GM18511 (cell line): Measurements from ENCODE around the gene CXADR.
"Not testable (repeated sequence)": the region's sequence is repeated elsewhere in the genome, so short reads cannot be mapped to it uniquely, and the experiment has no call there.

ENCODE experiments used
- ATAC-seq: cut with Tn5 transposase; IDR thresholded peaks from one replicate; pipeline ENCODE4 v1.9.1; 2021; ENCODE audit warnings: mild to moderate bottlenecking, moderate library complexity; ENCODE audit not compliant: unreplicated experiment

Gene CXADR

GRCh38 chr21:17512253-17513213 lies at the start of gene CXADR:
Gene CXADR (plus strand): TSS chr21:17513043. CDS start chr21:17513130, 87 bp downstream.
- peak; percentile 86 for ATAC-seq

DNA sequence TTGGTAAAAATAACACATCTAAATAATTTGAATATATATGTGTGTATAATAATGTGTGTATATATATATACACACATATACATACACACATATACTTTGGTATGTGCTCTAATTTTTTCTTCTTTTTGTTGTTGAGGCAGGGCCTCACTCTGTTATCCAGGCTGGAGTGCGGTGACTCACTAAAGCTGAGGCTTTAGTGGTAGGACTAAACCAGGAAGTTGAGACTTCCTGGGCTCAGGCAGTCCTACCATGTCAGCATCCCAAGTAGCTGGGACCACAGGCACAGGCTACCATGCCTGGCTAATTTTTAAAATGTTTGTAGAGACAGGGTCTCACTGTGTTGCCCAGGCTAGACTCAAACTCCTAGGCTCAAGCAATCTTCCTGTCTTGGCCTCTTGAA lies 46.7 kb upstream of the CXADR start:
- no peak for ATAC-seq

DNA sequence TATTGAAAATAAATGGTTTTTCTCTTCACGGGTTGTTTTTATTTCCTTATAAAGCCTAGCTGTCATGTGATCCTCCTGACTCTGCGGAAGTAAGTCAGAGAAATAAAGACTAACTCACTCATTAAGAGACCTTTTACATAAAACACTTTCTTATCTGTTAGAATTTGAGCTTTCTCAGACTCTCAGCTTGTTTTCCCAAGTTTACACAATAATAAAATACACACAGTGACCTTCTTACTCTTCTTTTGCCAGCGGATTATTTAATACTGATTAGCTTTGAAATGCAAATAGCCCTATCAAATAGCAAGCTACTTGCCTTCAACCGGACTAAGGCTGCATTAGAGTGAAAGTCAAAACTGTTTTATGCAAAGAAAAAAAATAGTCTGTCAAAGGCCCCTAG lies 45.5 kb upstream of the CXADR start:
- ATAC-seq = no peak

- no peak for ATAC-seq
These were observed 45.0 kb upstream of the CXADR start for GRCh38 chr21:17467829-17468228.

DNA sequence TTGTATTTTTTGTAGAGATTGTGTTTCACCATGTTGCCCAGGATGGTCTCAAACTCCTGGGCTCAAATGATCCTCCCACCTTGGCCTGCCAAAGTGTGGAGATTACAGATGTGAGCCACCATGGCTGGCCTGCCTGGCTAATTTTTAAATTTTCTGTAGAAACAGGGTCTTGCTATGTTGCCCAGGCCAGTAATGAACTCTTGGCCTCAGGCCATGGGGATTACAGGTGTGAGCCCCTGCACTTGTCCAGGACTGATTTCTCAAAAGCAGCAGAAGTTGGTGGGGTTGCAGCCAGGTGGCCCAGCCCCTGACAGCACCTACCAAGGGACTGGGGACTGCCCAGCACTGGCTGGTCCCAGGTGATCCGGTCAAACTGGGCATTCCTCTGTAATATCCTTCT lies 44.1 kb upstream of the CXADR start:
- ATAC-seq = no peak

DNA sequence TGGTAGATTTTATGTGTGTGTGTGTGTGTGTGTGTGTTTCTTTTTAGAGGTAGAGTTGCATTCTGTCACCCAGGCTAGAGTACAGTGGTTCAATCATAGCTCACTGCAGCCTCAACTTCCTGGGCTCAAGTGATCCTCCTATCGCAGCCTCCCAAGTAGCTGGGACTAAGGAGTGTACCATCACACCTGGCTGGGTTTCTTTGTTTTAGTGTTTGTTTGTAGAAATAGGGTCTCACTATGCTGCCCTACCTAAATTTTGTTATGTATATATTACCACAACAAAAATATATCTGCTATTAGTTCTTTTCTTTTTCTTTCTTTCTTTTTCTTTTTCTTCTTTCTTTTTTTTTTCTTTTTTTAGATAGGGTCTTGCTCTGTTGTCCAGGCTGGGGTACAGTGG lies 43.1 kb upstream of the CXADR start:
- ATAC-seq = no peak

GRCh38 chr21:17472182-17472581 lies 40.7 kb upstream of the CXADR start:
- ATAC-seq = no peak

DNA sequence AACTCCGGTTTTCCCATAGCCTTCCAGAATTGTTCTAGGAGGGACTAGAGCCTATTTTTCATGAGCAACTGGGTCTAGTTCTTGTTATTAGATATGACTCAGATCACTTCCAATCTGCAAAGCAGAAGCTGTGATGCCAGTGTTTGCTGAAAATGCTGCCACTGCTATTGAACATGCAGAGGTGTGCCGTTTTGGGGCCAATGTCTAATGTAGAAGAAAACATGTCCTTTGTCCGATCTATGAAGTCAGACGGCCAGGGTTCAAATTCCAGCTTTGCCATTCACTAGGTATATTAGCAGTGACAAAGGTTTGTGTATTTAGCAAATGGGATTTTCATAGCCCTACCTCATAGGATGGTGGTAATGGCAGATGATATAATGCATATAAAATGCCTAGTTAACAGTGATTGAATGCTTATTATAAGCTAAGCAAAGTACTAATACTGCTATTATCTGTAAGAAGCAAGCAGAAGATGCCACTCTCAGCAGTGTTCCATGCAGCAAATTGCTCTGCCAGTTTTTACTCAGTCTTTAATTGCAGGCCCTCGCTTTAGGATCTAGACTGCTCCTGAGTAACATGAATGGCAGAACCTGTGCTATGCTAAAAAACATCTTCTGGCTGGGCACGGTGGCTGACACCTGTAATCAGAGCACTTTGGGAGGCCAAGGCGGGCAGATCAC lies 40.1 kb upstream of the CXADR start:
- ATAC-seq = no peak

DNA sequence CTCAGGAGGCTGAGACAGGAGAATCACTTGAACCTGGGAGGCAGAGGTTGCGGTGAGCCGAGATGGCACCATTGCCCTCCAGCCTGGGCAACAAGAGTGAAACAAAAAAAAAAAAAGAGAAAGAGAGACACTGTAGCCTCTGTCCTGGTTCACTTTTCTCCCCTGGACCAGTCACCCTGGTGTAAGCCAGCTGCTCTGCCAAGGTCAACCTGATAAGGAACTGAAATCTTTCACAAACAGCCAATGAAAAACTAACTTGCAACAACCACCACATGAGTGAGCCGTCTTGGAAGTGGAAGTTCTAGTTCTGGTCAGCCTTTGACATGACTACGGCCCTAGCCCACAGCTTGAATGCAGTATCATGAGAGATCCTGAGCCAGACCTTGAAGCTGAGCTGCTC lies 36.8 kb upstream of the CXADR start:
- ATAC-seq = peak; percentile 88

GRCh38 chr21:17478156-17478555 lies 34.7 kb upstream of the CXADR start:
- ATAC-seq = not testable (repeated sequence)

- no peak for ATAC-seq
These were observed 33.2 kb upstream of the CXADR start for GRCh38 chr21:17479606-17480005.

DNA sequence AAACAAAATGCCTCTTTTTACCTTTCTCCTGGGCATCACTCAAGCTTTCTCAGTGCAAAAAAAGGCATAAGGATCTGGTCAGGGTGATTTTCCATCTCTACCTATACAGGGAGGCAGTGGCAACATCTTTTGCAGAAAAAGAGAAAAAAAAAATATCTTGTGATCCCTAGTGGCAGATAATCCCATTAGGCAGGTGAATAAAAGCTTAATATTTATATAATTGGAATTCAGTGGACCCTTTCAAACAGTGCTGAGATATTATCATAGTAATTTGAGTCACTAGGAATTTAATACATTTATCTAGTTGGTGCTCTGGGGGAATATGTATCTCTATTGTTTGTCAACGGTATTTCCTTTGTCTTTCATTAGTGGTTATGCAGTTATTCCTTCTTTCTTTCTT lies 29.9 kb upstream of the CXADR start:
- ATAC-seq = no peak

DNA sequence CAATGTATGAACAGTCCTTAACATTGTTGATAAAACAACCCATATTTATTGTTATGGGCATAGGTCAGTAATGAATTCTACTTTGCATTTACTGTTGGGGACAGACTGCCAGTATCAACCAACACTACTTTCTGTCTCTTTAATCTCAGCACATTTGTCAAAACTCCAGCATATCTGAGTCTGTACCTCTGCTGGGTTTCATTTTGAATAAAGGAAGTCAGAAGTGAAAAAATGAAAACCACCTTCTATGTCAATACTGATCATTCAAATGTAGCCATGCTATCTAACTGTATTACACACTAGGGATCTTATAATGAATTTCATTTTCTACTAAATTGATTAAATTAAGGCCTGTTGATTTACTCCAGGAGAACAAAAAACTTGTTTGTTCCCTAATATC lies 24.2 kb upstream of the CXADR start:
- peak; percentile 72 for ATAC-seq

- ATAC-seq = not testable (repeated sequence)
These were observed 23.3 kb upstream of the CXADR start for GRCh38 chr21:17489565-17489964.

DNA sequence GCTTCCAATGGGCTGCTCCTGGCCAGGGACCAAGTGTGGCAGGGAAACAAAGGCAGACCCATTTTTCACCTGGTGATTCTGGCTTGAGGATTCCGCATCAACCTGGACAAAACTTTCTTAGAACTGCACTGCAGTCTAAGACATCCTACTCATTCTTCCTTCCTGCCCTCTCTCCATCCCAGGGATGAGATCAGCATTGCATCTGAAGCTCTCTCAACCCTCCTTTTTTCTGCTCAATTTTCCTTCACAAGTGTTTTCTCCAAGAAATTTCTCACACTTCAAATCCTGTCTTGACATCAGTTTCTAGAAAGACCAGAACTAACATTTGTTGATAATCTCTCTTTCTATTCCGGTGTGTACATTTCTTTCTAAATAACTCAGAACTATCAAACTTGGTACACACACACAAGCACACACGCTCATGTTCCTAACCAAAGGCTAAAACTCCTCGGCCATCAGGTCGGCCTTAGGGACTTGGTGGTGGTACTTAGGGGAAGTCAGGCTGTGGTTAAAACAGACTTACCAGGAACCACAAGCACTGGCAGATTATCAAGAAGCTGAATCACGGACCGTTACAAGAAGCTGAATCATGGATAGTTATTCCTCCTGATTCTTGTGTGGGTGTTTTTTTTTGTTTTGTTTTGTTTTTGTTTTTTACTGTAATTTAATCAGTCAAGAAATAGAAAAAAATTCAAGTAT lies 21.0 kb upstream of the CXADR start:
- peak; percentile 49 for ATAC-seq

DNA sequence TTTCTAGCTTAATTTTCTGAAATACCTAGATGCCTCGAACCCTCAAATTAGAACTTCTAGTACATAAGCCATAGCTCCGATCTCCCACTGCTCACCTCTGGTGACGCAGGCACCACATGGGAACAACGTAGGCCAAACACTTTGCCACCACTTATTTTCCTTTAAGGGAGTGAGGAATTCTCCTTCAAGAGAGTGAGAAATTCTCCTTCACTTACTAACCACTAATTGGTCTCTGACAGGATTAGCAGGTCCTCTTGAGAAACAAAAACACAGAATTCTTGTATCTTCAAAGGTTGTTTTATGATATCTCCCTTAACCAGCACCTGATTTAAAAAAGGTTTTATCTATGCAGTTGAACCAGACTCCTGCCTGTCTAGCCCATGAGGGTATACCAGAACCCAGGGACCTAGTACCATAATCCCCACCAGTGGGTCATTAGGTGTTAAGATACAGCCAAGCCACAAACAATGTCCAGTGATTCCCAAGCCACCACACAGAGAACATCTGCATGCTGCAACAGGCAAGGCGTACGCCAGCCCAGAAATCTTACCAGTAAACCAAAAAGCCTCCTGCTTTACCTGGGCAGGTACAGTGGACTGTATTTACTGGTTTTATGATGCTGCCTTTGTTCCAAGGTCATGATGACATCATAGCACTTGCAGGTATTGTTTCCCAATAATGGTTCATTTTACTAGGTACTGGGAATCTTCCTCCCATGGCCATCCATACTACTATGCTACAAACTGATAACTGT lies 20.3 kb upstream of the CXADR start:
- no peak for ATAC-seq

DNA sequence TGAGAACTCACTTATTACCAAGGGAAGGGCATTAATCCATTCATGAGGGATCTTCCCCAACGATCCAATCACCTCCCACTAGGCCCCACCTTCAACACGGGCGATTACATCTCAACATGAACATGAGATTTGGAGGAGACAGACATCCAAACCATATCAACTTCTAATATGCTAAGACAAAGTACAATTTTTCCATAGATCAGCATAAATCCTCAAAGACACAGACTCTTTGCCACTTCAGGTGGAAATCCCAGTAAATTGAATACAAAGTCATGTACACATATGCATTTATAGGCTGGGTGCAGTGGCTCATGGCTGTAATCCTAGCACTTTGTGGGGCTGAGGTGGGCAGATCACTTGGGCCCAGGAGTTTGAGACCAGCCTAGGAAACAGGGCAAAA lies 18.8 kb upstream of the CXADR start:
- ATAC-seq = no peak

DNA sequence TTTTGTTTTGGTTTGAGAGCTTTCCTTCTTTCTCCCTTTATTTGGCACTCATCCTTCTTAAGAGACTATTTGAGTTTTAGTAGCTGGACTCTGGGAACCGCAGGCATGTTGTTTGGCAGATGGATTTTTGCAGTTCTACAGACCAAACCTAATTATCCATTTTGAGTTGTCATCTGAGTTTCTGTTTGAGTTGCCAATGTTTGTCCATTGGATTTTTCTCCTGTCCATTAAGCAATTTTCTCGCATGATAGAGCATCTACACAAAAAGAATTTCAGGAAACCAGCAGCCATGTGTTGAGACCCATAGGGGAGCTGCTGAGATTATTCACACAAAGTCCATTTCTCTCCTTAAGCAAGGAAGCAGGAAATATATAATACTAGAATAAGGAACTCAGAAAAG lies 17.2 kb upstream of the CXADR start:
- no peak for ATAC-seq

- no peak for ATAC-seq
These were observed 15.5 kb upstream of the CXADR start for GRCh38 chr21:17497316-17497715.

DNA sequence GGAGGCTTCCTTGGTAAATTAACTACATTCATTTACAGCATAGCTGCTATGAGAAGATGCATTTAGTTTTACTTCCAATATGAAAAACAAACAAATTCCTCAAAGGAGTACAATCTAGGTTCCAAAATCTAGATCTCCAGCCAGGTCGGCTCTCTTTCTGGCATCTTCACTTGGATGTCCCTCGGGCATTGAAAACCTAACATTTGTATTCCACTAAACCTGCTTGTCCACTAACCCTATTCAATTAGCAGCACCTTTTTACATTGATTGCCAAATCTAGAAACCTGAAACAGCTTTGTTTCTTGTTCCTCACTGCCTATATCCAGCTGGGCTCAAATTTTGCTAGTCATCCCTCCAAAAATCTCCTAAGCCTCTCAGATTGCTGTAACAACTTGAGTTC lies 14.3 kb upstream of the CXADR start:
- no peak for ATAC-seq
